ENCODE results near the gene RERE. TPM values are rescaled to one million over a fixed set of nuclear protein-coding genes. Genes with fewer than 3 reads are reported as not detected.

Gene RERE
- total RNA-seq, 1 experiment from 2014 or later, result 40.6 TPM

- DNase-seq (ENCODE audit: low read depth, low spot score) (no peak), ATAC-seq (no peak)
- Histone ChIP-seq H3K4me3 (replicated peaks in 1 of 2; ENCODE audit: low read depth in 1 of 2, low read length in 2 of 2) (no peak overlapping the region), H3K4me2 (ENCODE audit: low read length) (no peak overlapping the region), H3K27ac (ENCODE audit: low read depth, low read length) (no peak overlapping the region), H3K9me3 (ENCODE audit: control insufficient read depth in 1 of 2, insufficient read depth in 1 of 2, low read depth in 1 of 2, low read length in 2 of 2) (no peaks in the 10 kb centered on the region), H2AFZ (ENCODE audit: low read depth, low read length, poor library complexity, severe bottlenecking) (no peak overlapping the region), H3K36me3 (ENCODE audit: control insufficient read depth in 1 of 2, insufficient read depth in 2 of 2, low read length in 2 of 2) (no peaks in the 10 kb centered on the region), H3K9me2 (ENCODE audit: insufficient read depth) (no peaks in the 10 kb centered on the region), H3K79me2 (ENCODE audit: insufficient read depth, low read length) (no peaks in the 10 kb centered on the region), H3K9ac (ENCODE audit: low read length) (no peak overlapping the region), H4K20me1 (ENCODE audit: insufficient read depth) (no peaks in the 10 kb centered on the region), H3K27me3 (ENCODE audit: insufficient read depth, low read length) (no peaks in the 10 kb centered on the region), H3K4me1 (ENCODE audit: control insufficient read depth in 1 of 2, insufficient read depth in 2 of 2, low read length in 2 of 2) (no peaks in the 10 kb centered on the region)
- ChIA-PET RAD21 (ENCODE audit: low non-redundant PET in 1 of 2, low total read pairs in 2 of 2, uncharacterized antibody in 2 of 2, unreplicated experiment in 2 of 2) (no interaction called here), CTCF (interaction anchor here (0.9 kb wide), 1 partner anchor 24 kb away, joined by 3 read pairs; no protein-coding TSS in a partner anchor), POLR2A (no interaction called here)
- TF ChIP-seq SRF (IDR thresholded peaks at IDR 0.05; ENCODE audit: low read depth) (no peak), ELF1 (IDR thresholded peaks at IDR 0.05; ENCODE audit: borderline replicate concordance, low read depth) (no peak), CBX3 (IDR thresholded peaks at IDR 0.05; ENCODE audit: low read depth) (no peak), YY1 (IDR thresholded peaks at IDR 0.05; ENCODE audit: extremely low read depth, insufficient replicate concordance, low read depth, low read length) (no peak), CEBPB (IDR thresholded peaks at IDR 0.05; ENCODE audit: low read depth) (no peak), SIN3A (IDR thresholded peaks at IDR 0.05; ENCODE audit: low read depth) (no peak), REST (IDR thresholded peaks at IDR 0.05; ENCODE audit: low read depth) (no peak), ZFX (IDR thresholded peaks at IDR 0.05) (no peak), EZH2phosphoT487 (IDR thresholded peaks at IDR 0.05; ENCODE audit: borderline replicate concordance) (no peak), SP1 (IDR thresholded peaks at IDR 0.05; ENCODE audit: low read depth) (no peak), EGR1 (IDR thresholded peaks at IDR 0.05; ENCODE audit: low read depth) (no peak)
- BruUV-seq (replicated peaks), result no TSS peak
- intact Hi-C loops (cut with micrococcal nuclease), result no loop called here
Observed at GRCh38 chr1:8554956-8555534, 262.4 kb downstream of the RERE start.
